KMS-11 (cell line): Measurements from ENCODE around the gene DNLZ.
A peak's percentile ranks its signal among the peaks of the same experiment; 100 is the strongest.

Experiments
- H2AFZ ChIP-seq: fragments of 200-600 bp; sonication (generic); 2 replicates; pipeline ENCODE4 v1.6.1; 2016; ENCODE audit warnings: antibody characterized with exemption, mixed run types, low read depth
- H3K27ac ChIP-seq: fragments of 200-600 bp; sonication (generic); 2 replicates; pipeline ENCODE4 v1.6.1; 2016; ENCODE audit warnings: mild to moderate bottlenecking, mixed run types
- H3K27me3 ChIP-seq: fragments of 200-600 bp; sonication (generic); 2 replicates; pipeline ENCODE4 v1.6.1; 2017; ENCODE audit warnings: mild to moderate bottlenecking, low read depth, mixed run types, moderate library complexity; ENCODE audit not compliant: insufficient read depth
- H3K36me3 ChIP-seq: fragments of 200-600 bp; sonication (generic); 2 replicates; pipeline ENCODE4 v1.6.1; 2017; ENCODE audit warnings: mild to moderate bottlenecking, mixed run types; ENCODE audit not compliant: insufficient read depth
- H3K4me1 ChIP-seq: fragments of 200-600 bp; sonication (generic); 2 replicates; pipeline ENCODE4 v1.6.1; 2016; ENCODE audit warnings: mild to moderate bottlenecking, low read depth, mixed run types; ENCODE audit not compliant: poor library complexity, severe bottlenecking
- H3K4me2 ChIP-seq: fragments of 200-600 bp; sonication (generic); 2 replicates; pipeline ENCODE4 v1.7.0; 2016; ENCODE audit warnings: mild to moderate bottlenecking, mixed run types
- H3K4me3 ChIP-seq: fragments of 200-600 bp; sonication (generic); IDR thresholded peaks from 2 replicates; pipeline ENCODE4 v1.6.1; 2017; ENCODE audit warnings: low read depth, low read length, mixed read lengths; ENCODE audit not compliant: insufficient read depth
- H3K79me2 ChIP-seq: fragments of 200-600 bp; sonication (generic); 2 replicates; pipeline ENCODE4 v1.6.1; 2016; ENCODE audit warnings: low read depth, mixed run types; ENCODE audit not compliant: insufficient read depth
- H3K9ac ChIP-seq: fragments of 200-600 bp; sonication (generic); 2 replicates; pipeline ENCODE4 v1.6.1; 2016; ENCODE audit warnings: mild to moderate bottlenecking, mixed run types
- H4K20me1 ChIP-seq: fragments of 200-600 bp; sonication (generic); 2 replicates; pipeline ENCODE4 v1.6.1; 2016; ENCODE audit warnings: mild to moderate bottlenecking, mixed run types; ENCODE audit not compliant: insufficient read depth
- TF ChIP-seq, protein P1 (sequence below): fragments of 200-600 bp; sonication (generic); conservative IDR thresholded peaks from 2 replicates; pipeline ENCODE4 v1.6.1; 2017; ENCODE audit warnings: low read depth, mild to moderate bottlenecking, antibody characterized with exemption, low read length, moderate library complexity, mixed read lengths

DNLZ gene

DNA sequence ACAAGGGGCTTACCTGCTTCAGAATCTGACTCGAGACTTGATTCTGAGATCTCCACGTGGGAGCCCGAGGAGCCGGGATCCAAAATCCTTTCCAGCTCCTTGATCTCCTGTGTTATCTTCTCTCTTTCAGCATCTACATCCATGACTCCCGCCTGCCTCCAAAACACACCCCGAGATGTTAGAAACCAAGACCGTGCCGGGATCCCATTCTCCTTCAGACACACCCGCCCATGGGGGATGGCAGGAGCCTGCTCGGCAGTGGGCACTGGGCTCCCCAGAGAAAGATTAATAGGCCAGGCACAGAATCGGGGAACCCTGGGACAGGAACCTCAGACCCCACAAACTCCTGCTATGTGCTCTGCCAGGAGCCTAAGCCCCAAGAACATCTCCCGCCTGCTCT lies 34.7 kb upstream of the DNLZ start:
- Histone ChIP-seq H3K27me3 (no peaks in the 10 kb centered on the region), H3K4me2 (peak overlapping the region; percentile 90; the same call in 1 of the 2 replicates), H3K9ac (no peak overlapping the region; the same call in 1 of the 2 replicates), H2AFZ (no peak overlapping the region), H3K4me3 (no peak overlapping the region), H3K4me1 (peaks cover 27% of the 10 kb centered on the region), H3K79me2 (peaks cover 21% of the 10 kb centered on the region), H4K20me1 (peaks cover 5% of the 10 kb centered on the region; the same call in 1 of the 2 replicates), H3K27ac (no peak overlapping the region), H3K36me3 (peaks cover 4% of the 10 kb centered on the region; the same call in 1 of the 2 replicates)
- TF ChIP-seq, protein P1, sequence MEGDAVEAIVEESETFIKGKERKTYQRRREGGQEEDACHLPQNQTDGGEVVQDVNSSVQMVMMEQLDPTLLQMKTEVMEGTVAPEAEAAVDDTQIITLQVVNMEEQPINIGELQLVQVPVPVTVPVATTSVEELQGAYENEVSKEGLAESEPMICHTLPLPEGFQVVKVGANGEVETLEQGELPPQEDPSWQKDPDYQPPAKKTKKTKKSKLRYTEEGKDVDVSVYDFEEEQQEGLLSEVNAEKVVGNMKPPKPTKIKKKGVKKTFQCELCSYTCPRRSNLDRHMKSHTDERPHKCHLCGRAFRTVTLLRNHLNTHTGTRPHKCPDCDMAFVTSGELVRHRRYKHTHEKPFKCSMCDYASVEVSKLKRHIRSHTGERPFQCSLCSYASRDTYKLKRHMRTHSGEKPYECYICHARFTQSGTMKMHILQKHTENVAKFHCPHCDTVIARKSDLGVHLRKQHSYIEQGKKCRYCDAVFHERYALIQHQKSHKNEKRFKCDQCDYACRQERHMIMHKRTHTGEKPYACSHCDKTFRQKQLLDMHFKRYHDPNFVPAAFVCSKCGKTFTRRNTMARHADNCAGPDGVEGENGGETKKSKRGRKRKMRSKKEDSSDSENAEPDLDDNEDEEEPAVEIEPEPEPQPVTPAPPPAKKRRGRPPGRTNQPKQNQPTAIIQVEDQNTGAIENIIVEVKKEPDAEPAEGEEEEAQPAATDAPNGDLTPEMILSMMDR: no peak

GRCh38 chr9:136397643-136398042 lies 34.1 kb upstream of the DNLZ start:
- H3K36me3 ChIP-seq: peaks cover 4% of the 10 kb centered on the region; the same call in 1 of the 2 replicates
- TF ChIP-seq, protein P1: no peak
- H3K4me2 ChIP-seq: no peak overlapping the region; the same call in 1 of the 2 replicates
- peaks cover 21% of the 10 kb centered on the region for H3K79me2 ChIP-seq
- H3K27ac ChIP-seq: no peak overlapping the region
- H2AFZ ChIP-seq: no peak overlapping the region
- H3K4me1 ChIP-seq: peaks cover 23% of the 10 kb centered on the region
- peaks cover 5% of the 10 kb centered on the region; the same call in 1 of the 2 replicates for H4K20me1 ChIP-seq
- H3K27me3 ChIP-seq: no peaks in the 10 kb centered on the region
- H3K4me3 ChIP-seq: no peak overlapping the region
- H3K9ac ChIP-seq: no peak overlapping the region

GRCh38 chr9:136396219-136396515 lies 32.6 kb upstream of the DNLZ start:
- H3K27me3 ChIP-seq: no peaks in the 10 kb centered on the region
- H3K9ac ChIP-seq: no peak overlapping the region
- H3K79me2 ChIP-seq: peaks cover 21% of the 10 kb centered on the region
- H4K20me1 ChIP-seq: peaks cover 5% of the 10 kb centered on the region; the same call in 1 of the 2 replicates
- H3K4me1 ChIP-seq: peaks cover 18% of the 10 kb centered on the region
- H3K4me3 ChIP-seq: no peak overlapping the region
- no peak overlapping the region for H2AFZ ChIP-seq
- H3K27ac ChIP-seq: no peak overlapping the region
- H3K36me3 ChIP-seq: peaks cover 4% of the 10 kb centered on the region; the same call in 1 of the 2 replicates
- H3K4me2 ChIP-seq: no peak overlapping the region
- TF ChIP-seq, protein P1: no peak

- H4K20me1 ChIP-seq: peaks cover 5% of the 10 kb centered on the region; the same call in 1 of the 2 replicates
- no peak overlapping the region for H3K4me3 ChIP-seq
- H3K27me3 ChIP-seq: no peaks in the 10 kb centered on the region
- no peak overlapping the region for H3K4me2 ChIP-seq
- peaks cover 15% of the 10 kb centered on the region for H3K4me1 ChIP-seq
- TF ChIP-seq, protein P1: no peak
- H3K9ac ChIP-seq: no peak overlapping the region
- peaks cover 21% of the 10 kb centered on the region for H3K79me2 ChIP-seq
- H2AFZ ChIP-seq: no peak overlapping the region
- no peak overlapping the region for H3K27ac ChIP-seq
- H3K36me3 ChIP-seq: peaks cover 4% of the 10 kb centered on the region; the same call in 1 of the 2 replicates
Measured at GRCh38 chr9:136395345-136396218, 32.0 kb upstream of the DNLZ start.
